Measurements from ENCODE around the gene PDZD4.

Gene PDZD4

GRCh38 chrX:153793291-153793690, 37.1 kb downstream of the PDZD4 start:
- peak overlapping the region; percentile 72 for H3K4me2 ChIP-seq (ENCODE audit: low read depth, low read length)
- TF ChIP-seq CTCF (IDR thresholded peaks at IDR 0.05; ENCODE audit: low read length), result no peak
- no peaks in the 10 kb centered on the region for H4K20me1 ChIP-seq (ENCODE audit: insufficient read depth, low read length)
- H3K9ac ChIP-seq (ENCODE audit: low read length), result peak overlapping the region; percentile 93
- peak overlapping the region; percentile 84; the same call in 1 of the 2 replicates for H3K27ac ChIP-seq (ENCODE audit: low read length)
- H3K27me3 ChIP-seq (replicated peaks; ENCODE audit: insufficient read depth, low read length), result no peaks in the 10 kb centered on the region
- H2AFZ ChIP-seq (ENCODE audit: low read length), result peak overlapping the region; percentile 45
- no peak for DNase-seq
- H3F3A ChIP-seq (ENCODE audit: insufficient read depth, low read length), result no peaks in the 10 kb centered on the region
- peak overlapping the region; percentile 91 for H3K4me3 ChIP-seq (ENCODE audit: low read length)
- no peaks in the 10 kb centered on the region for H3K9me2 ChIP-seq (replicated peaks; ENCODE audit: insufficient read depth, low read length)
- peaks cover 51% of the 10 kb centered on the region for H3K79me2 ChIP-seq (ENCODE audit: low read length)
- 0 out of 2 replicates have a peak, but pooled peaks cover 6% of the 10 kb centered on the region for H3K4me1 ChIP-seq (ENCODE audit: low read length)
- no peaks in the 10 kb centered on the region for H3K9me3 ChIP-seq (replicated peaks; ENCODE audit: insufficient read depth, low read length)
- no peaks in the 10 kb centered on the region for H3K36me3 ChIP-seq (replicated peaks; ENCODE audit: insufficient read depth, low read length)

GRCh38 chrX:153792368-153792767, 38.0 kb downstream of the PDZD4 start:
- peaks cover 51% of the 10 kb centered on the region for H3K79me2 ChIP-seq (ENCODE audit: low read length)
- no peaks in the 10 kb centered on the region for H4K20me1 ChIP-seq (ENCODE audit: insufficient read depth, low read length)
- no peaks in the 10 kb centered on the region for H3K36me3 ChIP-seq (replicated peaks; ENCODE audit: insufficient read depth, low read length)
- 0 out of 2 replicates have a peak, but pooled peaks cover 6% of the 10 kb centered on the region for H3K4me1 ChIP-seq (ENCODE audit: low read length)
- no peak overlapping the region for H3K9ac ChIP-seq (ENCODE audit: low read length)
- DNase-seq, result no peak
- TF ChIP-seq EZH2phosphoT487 (IDR thresholded peaks at IDR 0.05; ENCODE audit: low read length) (no peak), EZH2 (optimal IDR thresholded peaks at IDR 0.05; ENCODE audit: low read depth, low read length) (no peak), CTCF (IDR thresholded peaks at IDR 0.05; ENCODE audit: low read length) (no peak)
- no peak overlapping the region for H3K4me2 ChIP-seq (ENCODE audit: low read depth, low read length)
- no peaks in the 10 kb centered on the region for H3K9me2 ChIP-seq (replicated peaks; ENCODE audit: insufficient read depth, low read length)
- no peak overlapping the region for H2AFZ ChIP-seq (ENCODE audit: low read length)
- no peaks in the 10 kb centered on the region for H3K9me3 ChIP-seq (replicated peaks; ENCODE audit: insufficient read depth, low read length)
- no peaks in the 10 kb centered on the region for H3K27me3 ChIP-seq (replicated peaks; ENCODE audit: insufficient read depth, low read length)
- H3K4me3 ChIP-seq (ENCODE audit: low read length), result no peak overlapping the region
- no peaks in the 10 kb centered on the region for H3F3A ChIP-seq (ENCODE audit: insufficient read depth, low read length)
- no peak overlapping the region for H3K27ac ChIP-seq (ENCODE audit: low read length)

GRCh38 chrX:153791104-153791852, 39.1 kb downstream of the PDZD4 start:
- Histone ChIP-seq H3K9ac (ENCODE audit: low read length) (no peak overlapping the region), H3K27ac (ENCODE audit: low read length) (no peak overlapping the region), H3K4me1 (ENCODE audit: low read length) (0 out of 2 replicates have a peak, but pooled peaks cover 6% of the 10 kb centered on the region), H4K20me1 (ENCODE audit: insufficient read depth, low read length) (no peaks in the 10 kb centered on the region), H3K9me2 (replicated peaks; ENCODE audit: insufficient read depth, low read length) (no peaks in the 10 kb centered on the region), H3K36me3 (replicated peaks; ENCODE audit: insufficient read depth, low read length) (no peaks in the 10 kb centered on the region), H3K4me2 (ENCODE audit: low read depth, low read length) (no peak overlapping the region), H3K27me3 (replicated peaks; ENCODE audit: insufficient read depth, low read length) (no peaks in the 10 kb centered on the region), H3K79me2 (ENCODE audit: low read length) (peaks cover 49% of the 10 kb centered on the region), H3K9me3 (replicated peaks; ENCODE audit: insufficient read depth, low read length) (no peaks in the 10 kb centered on the region), H3K4me3 (ENCODE audit: low read length) (no peak overlapping the region), H2AFZ (ENCODE audit: low read length) (no peak overlapping the region), H3F3A (ENCODE audit: insufficient read depth, low read length) (no peaks in the 10 kb centered on the region)
- TF ChIP-seq EZH2 (optimal IDR thresholded peaks at IDR 0.05; ENCODE audit: low read depth, low read length) (no peak), CTCF (IDR thresholded peaks at IDR 0.05; ENCODE audit: low read length) (no peak), EZH2phosphoT487 (IDR thresholded peaks at IDR 0.05; ENCODE audit: low read length) (no peak)
- no peak for DNase-seq
